Gastrocnemius medialis (tissue), 4 donors: ENCODE data around the gene TRAIP.

Experiments used
- POLR2A ChIP-seq, 2 donors: fragments of 450-650 bp; IDR thresholded peaks; one replicate each; pipeline ENCODE4 v1.6.1; 2017; ENCODE audit warnings: antibody characterized with exemption in 2 of 2, mild to moderate bottlenecking in 2 of 2, moderate library complexity in 2 of 2
- TF ChIP-seq, protein P1 (sequence below), 5 experiments: fragments of 450-650 bp in 3 of 5; fragments of 200-600 bp in 2 of 5; sonication (generic) in 2 of 5; IDR thresholded peaks in 4 of 5; conservative IDR thresholded peaks in 1 of 5; 1 replicate in 4 of 5; 2 replicates in 1 of 5; pipeline ENCODE4 v1.5.1; 2016 to 2019; ENCODE audit warnings: antibody characterized with exemption in 5 of 5, mild to moderate bottlenecking in 3 of 5, moderate library complexity in 3 of 5

DNA sequence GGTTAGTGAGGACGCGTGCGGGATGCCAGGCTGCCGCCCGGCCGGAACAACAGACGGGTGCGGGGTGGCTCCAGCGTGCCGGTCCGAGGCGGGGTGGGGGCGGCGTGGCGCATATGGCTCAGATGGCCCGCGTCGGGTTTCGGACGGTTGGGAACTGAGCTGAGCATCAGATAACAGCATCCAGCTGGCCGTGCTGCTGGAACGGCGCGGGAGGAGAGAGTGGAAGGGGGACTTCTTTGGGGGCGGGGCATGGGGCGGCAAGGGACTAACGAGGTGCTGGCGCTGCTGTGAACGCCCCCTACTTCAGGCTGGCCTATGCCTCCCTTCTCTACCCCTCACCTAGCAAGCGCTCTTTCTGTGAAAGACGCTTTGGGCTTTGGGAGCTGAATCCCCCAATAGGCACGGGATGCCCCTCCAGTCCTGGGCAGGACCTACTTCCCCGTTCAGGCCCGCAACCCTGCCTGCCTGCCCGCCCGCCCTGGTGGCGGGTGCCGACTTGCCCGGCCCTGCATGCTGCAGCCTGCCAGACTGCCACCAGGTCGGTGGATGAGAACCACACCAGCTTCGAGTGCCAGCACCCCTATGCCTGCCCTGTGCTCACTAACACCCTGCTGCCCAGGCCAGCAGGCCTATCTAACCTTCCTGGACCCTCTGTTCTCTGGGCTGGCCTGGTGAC lies 52.8 kb downstream of the TRAIP start:
- TF ChIP-seq, protein P1, sequence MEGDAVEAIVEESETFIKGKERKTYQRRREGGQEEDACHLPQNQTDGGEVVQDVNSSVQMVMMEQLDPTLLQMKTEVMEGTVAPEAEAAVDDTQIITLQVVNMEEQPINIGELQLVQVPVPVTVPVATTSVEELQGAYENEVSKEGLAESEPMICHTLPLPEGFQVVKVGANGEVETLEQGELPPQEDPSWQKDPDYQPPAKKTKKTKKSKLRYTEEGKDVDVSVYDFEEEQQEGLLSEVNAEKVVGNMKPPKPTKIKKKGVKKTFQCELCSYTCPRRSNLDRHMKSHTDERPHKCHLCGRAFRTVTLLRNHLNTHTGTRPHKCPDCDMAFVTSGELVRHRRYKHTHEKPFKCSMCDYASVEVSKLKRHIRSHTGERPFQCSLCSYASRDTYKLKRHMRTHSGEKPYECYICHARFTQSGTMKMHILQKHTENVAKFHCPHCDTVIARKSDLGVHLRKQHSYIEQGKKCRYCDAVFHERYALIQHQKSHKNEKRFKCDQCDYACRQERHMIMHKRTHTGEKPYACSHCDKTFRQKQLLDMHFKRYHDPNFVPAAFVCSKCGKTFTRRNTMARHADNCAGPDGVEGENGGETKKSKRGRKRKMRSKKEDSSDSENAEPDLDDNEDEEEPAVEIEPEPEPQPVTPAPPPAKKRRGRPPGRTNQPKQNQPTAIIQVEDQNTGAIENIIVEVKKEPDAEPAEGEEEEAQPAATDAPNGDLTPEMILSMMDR (IDR thresholded peaks at IDR 0.05 in 4 of 5, conservative IDR thresholded peaks at IDR 0.05 in 1 of 5) = peak in 1 of 5 experiments; percentile 14
- TF ChIP-seq POLR2A (IDR thresholded peaks at IDR 0.05) = no peak
